GM19452 (cell line): ENCODE data around the gene ZNF462.
"Not testable (repeated sequence)": the region's sequence is repeated elsewhere in the genome, so short reads cannot be mapped to it uniquely, and the experiment has no call there.

Experiments
- ATAC-seq: cut with Tn5 transposase; IDR thresholded peaks from one replicate; pipeline ENCODE4 v1.9.1; 2021; ENCODE audit not compliant: unreplicated experiment

The ZNF462 gene

GRCh38 chr9:106862821-106863720 is at the start of gene ZNF462:
Gene ZNF462, plus strand, starts transcription at chr9:106863166. Its CDS starts 60,218 bp downstream, at chr9:106923384.
- ATAC-seq: no peak

DNA sequence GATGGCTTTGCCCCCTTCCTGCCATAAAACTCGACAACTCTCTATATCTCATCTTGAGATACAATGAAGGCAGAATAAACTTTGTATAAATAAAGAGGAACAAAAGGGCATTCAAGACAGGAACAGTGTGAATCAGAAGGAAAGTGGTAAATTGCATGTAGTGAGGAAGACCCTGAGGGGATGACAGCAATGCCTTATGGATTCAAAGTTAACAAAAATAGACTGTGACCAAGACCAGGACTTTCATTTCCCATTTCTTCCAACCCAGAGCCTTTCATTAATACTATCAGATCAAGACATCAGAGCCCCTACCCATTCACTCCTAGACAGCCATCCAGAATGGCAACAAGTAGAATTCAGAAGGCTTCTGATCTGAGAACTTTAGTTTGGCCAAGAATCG is 46.4 kb upstream of the ZNF462 start:
- no peak for ATAC-seq

GRCh38 chr9:106818034-106818433 is 44.9 kb upstream of the ZNF462 start:
- ATAC-seq: no peak

GRCh38 chr9:106820866-106821265 is 42.1 kb upstream of the ZNF462 start:
- no peak for ATAC-seq

GRCh38 chr9:106828070-106828469 is 34.9 kb upstream of the ZNF462 start:
- no peak for ATAC-seq

- ATAC-seq: no peak
Measured at GRCh38 chr9:106828965-106829364, 34.0 kb upstream of the ZNF462 start.

DNA sequence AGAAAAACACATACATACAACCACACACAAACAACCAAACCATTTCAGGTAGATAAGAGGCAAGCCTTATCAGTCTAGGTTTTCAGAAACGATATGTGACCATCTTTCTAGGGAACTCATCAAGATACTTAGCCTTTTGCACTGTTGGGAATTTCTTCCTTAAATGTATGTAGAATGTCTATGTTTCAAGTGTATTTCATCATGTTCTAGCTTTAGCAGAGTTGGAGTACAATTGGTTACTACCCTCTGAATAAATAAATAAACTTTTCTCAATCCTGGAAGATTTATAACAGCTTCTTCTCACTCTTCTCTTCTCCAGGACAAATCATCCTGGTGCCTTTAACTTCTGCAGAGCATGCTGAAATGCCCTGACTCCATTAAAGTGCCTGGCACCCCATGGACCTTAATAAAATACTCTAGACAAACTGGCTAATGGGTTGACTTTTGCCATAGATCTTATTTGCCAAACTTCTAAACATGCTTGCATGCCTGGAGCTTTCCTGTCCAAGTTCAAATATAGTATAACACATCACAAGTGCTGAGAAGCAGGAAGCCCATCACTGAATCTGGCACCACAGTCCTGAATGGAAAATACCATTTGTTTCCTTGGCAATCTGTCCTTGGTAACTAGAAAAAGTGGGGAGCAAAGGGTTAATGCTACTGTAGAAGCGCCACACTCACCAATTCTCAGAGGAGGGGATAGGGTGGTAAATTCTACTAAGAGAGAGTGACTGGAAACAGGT is 33.1 kb upstream of the ZNF462 start:
- no peak for ATAC-seq

DNA sequence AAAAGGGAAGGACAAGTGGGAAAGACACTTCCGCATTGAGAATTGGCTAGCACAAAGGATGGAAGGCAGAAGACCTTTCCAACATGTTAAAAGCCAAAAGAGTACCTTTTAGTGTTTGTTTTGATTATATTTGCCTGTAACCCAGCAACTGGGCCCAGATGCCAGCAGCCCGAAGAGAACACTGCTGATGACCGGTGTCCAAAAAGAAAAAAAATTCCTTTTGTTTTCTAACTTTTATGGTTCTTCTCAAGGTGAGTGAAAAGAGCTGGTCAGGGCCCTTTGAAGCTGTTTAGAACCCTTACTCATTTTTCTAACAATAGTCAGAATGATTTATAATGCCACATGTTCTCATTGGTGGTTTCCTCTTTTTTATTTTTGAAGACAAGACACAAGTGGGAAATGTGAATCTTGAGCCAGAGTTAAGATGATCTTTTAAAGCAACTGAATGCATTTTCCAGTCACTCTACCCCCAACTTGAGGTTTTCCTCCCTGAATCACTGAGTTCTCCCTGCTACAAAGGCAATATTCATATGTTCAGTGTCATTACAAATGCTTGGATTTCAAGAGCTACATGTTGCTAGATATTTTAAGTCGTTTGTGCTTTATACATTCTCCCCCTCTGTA is 32.3 kb upstream of the ZNF462 start:
- no peak for ATAC-seq

GRCh38 chr9:106834888-106835287 is 28.1 kb upstream of the ZNF462 start:
- ATAC-seq: no peak

GRCh38 chr9:106835840-106836239 is 27.1 kb upstream of the ZNF462 start:
- ATAC-seq: no peak

GRCh38 chr9:106843371-106843770 is 19.6 kb upstream of the ZNF462 start:
- no peak for ATAC-seq

DNA sequence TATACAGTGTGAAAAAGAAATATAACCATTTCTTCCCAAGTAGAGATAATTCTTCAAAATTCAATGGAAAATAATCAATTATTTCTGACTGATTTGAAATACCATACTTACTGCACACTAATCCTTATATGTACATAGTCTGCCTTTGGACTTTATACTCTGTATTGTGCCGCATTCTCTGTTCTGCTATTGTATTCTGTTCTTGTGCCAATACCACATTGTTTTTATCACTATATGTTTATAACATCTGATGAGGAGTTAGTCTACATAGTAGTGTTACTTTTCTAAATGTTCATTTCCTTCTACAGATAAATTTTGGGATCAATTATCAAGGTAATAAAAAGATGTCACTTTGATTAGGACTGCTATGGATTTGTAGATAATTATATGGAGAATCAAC is 16.7 kb upstream of the ZNF462 start:
- ATAC-seq: no peak

GRCh38 chr9:106846857-106847256 is 16.1 kb upstream of the ZNF462 start:
- no peak for ATAC-seq

DNA sequence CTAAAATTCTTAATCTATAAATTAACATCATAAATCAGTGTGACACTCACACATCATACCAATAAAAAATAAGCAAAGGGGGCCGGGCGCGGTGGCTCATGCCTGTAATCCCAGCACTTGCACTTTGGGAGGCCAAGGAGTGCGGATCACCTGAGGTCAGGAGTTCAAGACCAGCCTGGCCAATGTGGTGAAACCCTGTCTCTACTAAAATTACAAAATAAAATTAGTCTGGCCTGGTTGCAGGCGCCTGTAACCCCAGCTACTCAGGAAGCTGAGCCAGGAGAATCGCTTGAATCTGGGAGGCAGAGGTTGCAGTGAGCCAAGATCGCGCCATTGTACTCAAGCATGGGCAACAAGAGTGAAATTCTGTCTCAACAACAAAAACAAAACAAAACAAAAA is 11.3 kb upstream of the ZNF462 start:
- ATAC-seq: not testable (repeated sequence)

DNA sequence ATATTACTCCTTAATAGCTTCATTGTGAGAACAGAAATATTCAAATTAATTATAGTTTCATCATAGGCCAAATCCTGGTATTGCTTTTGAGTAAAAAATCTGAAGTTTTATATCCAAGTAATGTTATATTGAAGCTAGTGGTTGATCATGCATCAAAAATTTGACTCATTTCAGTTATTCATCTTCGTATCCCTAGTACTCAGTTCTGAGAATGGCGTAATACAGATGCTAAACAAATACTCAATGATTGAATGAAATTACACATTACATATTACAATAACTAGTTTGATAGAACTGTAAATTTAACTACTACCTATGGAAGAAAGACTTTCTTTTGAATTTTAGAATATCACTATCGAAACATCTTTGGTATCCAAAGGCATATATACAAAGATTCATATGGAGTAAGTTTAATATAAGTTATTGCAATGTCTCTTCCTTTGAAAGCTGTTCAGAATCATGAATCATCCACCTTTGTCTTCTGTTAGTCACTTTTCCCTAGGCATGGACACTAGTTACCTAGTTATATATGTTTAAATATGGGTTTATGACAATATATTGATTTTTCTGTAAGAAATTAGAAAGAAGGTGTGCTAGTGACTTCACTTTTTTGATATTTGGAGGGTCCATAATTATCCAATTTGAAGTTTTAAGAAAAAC is 5.0 kb upstream of the ZNF462 start:
- ATAC-seq: no peak

GRCh38 chr9:106859957-106860720 is 2.8 kb upstream of the ZNF462 start:
- no peak for ATAC-seq

DNA sequence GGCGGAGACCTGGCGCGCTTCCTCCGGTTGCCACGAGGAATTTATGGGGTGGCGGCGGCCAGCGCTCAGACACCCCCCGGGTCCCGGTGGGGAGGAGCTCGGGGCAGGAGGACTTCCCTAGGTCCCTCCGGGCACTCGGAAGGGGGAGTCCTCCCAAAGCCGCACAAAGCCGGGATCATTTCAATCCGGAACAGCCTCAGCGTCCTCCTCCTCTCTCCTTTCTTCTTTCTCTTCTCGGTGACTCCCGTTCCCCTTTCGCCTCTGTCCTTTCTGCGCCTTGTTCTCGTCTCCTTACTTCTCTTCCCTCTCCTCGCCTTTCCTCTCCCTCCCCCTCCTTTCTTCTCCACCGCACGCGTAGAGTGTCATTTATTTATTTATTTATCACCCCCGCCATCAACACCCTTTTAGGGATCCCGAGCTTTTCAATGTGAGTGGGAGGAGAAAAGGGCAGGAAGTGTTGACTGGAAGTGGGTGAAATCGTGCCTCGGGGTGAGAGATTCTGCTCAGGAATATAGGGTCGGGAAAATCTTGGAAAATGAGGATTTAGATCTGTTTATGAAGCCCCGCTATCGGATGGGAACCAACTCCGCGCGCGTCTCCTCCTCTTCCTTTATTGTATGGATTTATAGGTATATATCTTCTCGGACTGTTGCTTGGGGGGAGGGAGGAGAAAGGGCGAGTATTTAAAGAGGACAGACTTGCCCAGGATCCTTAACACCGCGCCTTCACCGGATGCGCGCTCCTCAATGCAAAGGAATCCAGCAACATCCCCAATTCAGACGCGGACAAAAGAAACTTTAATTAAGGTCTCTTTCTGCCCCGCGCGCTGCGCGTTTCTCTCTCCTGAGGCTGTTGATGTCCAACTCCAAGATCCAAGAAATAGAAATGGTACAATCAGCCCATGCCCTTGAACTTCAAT is 2.0 kb upstream of the ZNF462 start:
- ATAC-seq: no peak

GRCh38 chr9:106861640-106862109 is 1.3 kb upstream of the ZNF462 start:
- no peak for ATAC-seq

GRCh38 chr9:106862110-106862820 is 701 bp upstream of the ZNF462 start:
- ATAC-seq: no peak
